Activated naive CD4-positive, alpha-beta T cell treated with anti-CD3 and anti-CD28 coated beads, Interleukin-2, amount 50 U/mL, for 72 hours (primary cell): ENCODE data around the gene MTERF2. TPM values are rescaled to one million over a fixed set of nuclear protein-coding genes. Genes with fewer than 3 reads are reported as not detected.

Experiments
- ATAC-seq, 2 donors: fragments of 150-1000 bp; cut with Tn5 transposase; 2 replicates each; pipeline ENCODE4 v1.10.0; 2021; ENCODE audit warnings: mild to moderate bottlenecking in 2 of 2, moderate library complexity in 2 of 2
- DNase-seq, 2 donors: peaks; one replicate each; pipeline ENCODE4 v3.0.0; 2021 to 2022; ENCODE audit warnings: low spot score in 2 of 2
- H3K27ac Mint-ChIP-seq, 2 donors: one replicate each; pipeline ENCODE4 v1.8.0; 2022; ENCODE audit warnings: mild to moderate bottlenecking in 2 of 2, mixed read lengths in 2 of 2
- H3K36me3 Mint-ChIP-seq, 2 donors: one replicate each; pipeline ENCODE4 v1.8.0; 2022; ENCODE audit warnings: mixed read lengths in 2 of 2
- H3K9me3 Mint-ChIP-seq, 2 donors: one replicate each; pipeline ENCODE4 v1.8.0; 2022; ENCODE audit warnings: mixed read lengths in 2 of 2
- total RNA-seq, 2 donors: library from RNA; stranded (reverse); gene quantifications; one replicate each; pipeline ENCODE4 v1.2.3, GENCODE V29; 2022

The MTERF2 gene
- total RNA-seq, 2 donors from 2014 or later: 4.1 to 6.4 TPM

DNA sequence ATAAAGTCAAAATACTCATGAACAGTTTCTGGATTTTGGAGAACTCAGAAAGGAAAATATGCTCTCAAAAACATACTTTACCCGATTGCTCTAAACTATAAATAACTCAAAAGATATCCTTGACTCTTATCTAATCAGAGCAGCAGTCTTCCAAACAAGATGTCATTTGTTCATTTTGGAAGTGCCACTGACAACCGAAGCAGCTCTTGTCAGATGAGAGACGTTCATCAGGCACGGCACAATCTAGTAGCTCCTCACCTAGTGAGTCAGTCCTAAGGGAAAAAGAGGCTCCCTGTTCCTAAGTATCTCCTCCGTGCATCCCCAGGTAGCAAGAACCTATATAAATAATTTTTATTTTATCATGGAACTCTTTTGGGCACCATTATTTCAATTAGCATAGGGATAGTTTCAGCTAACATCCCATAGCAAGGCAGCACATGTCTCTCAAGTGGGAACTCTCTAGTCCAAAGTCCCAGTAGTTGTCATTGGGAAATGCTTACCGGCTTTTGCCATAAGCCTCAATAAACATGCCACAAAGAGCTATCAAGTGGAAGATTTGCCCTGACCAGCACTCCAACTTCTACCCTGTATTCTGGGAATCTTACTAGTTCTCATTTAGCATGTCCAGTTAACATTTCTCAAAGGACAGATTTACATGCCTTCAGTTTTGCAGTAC is 45.3 kb downstream of the MTERF2 start:
- H3K9me3 Mint-ChIP-seq: no peaks in the 10 kb centered on the region
- ATAC-seq: no peak
- H3K27ac Mint-ChIP-seq: no peak overlapping the region
- H3K36me3 Mint-ChIP-seq: peaks cover 0 to 5% of the 10 kb centered on the region in 2 donors
- no peak for DNase-seq

DNA sequence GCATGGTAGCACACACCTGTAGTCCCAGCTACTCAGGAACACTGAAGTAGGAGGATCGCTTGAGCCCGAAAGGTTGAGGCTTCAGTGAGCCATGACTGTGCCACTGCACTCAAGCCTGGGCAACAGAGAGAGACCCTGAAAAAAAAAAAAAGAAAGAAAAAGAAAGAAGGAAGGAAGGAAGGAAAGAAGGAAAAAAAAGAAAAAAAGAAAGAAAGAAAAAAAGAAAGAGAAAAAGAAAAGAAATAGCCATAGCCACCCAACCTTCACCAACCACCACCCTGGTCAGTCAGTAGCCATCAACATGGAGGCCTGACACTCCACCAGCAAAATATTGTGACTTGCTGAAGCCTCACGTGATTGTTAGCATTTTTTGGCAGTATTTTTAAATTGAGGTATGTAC is 52.7 kb downstream of the MTERF2 start:
- DNase-seq: no peak
- Mint-ChIP-seq H3K27ac (no peak overlapping the region), H3K36me3 (no peaks in the 10 kb centered on the region)

More for the DNA sequence above, 52.7 kb downstream of the MTERF2 start:
- no peak for ATAC-seq
- H3K9me3 Mint-ChIP-seq: no peaks in the 10 kb centered on the region

Other genes starting within 250 kb of the MTERF2 start
- 10 to 100 TPM in 1 of 2 donors, 1 to 10 TPM in 1; 9.2 to 16.5 TPM for gene RIC8B, start 212.5 kb downstream of the MTERF2 start, total RNA-seq
- gene TMEM263, start 31.2 kb downstream of the MTERF2 start, total RNA-seq: 10 to 100 TPM; 31.9 to 46.5 TPM
- 10 to 100 TPM; 12.6 to 32.8 TPM for gene CRY1, start 106.4 kb upstream of the MTERF2 start, total RNA-seq